Right lobe of liver (tissue), 4 donors: ENCODE measurements around the gene SLC9A7.

Source experiments
- CTCF ChIP-seq, 4 donors: fragments of 200-600 bp in 3 of 4; fragments of 450-650 bp in 1 of 4; IDR thresholded peaks; one replicate each; pipeline versions ENCODE4 v1.5.1 to v1.8.0; 2016 to 2022; ENCODE audit warnings: antibody characterized with exemption in 4 of 4, mild to moderate bottlenecking in 2 of 4
- POLR2A ChIP-seq: fragments of 450-650 bp; IDR thresholded peaks from one replicate; pipeline ENCODE4 v1.6.1; 2017; ENCODE audit warnings: antibody characterized with exemption, mild to moderate bottlenecking
- donor health status: DM: no; HTN: no; CAD: no.
- donor health status: DM: no; HTN: no; CAD: no.
- donor health status: DM: no; HTN: yes; CAD: no.

- no peak for TF ChIP-seq CTCF (IDR thresholded peaks at IDR 0.05)
- TF ChIP-seq POLR2A: no peak
Observed at GRCh38 chrX:46636223-46636622, 122.7 kb downstream of the SLC9A7 start.
